Lower leg skin (tissue), 4 donors: ENCODE measurements around the gene COIL. TPM values are rescaled to one million over a fixed set of nuclear protein-coding genes. Genes with fewer than 3 reads are reported as not detected.
"Not testable (repeated sequence)": the region's sequence is repeated elsewhere in the genome, so short reads cannot be mapped to it uniquely, and the experiment has no call there.

Experiments used
- DNase-seq, 2 donors: peaks; one replicate each; pipeline ENCODE4 v3.0.0-alpha.2; 2019; ENCODE audit warnings: low spot score in 2 of 2
- H3K4me3 ChIP-seq: fragments of 200-600 bp; sonication (generic); 2 replicates; pipeline ENCODE4 v1.5.1; 2017; ENCODE audit warnings: mild to moderate bottlenecking, low read depth; ENCODE audit not compliant: poor library complexity, severe bottlenecking
- POLR2A ChIP-seq, 2 donors: fragments of 450-650 bp; IDR thresholded peaks; one replicate each; pipeline ENCODE4 v1.6.1; 2016 to 2017; ENCODE audit warnings: antibody characterized with exemption in 2 of 2, mild to moderate bottlenecking in 1 of 2, moderate library complexity in 1 of 2
- WGBS, 2 donors: methylation state at CpG; one replicate each; pipeline ENCODE4 v1.1.5; 2018; 5-methylcytosine and 5-hydroxymethylcytosine counted together
- intact Hi-C: fragments of 100-400 bp; cut with DNase I; formaldehyde crosslinking; loops from one replicate; pipeline ENCODE4 v1.15.0; 2023; ENCODE audit warnings: low total_unique reads
- total RNA-seq, 4 donors: library from RNA; depleted of rRNA; stranded (reverse); fragments of >200 nt; gene quantifications; one replicate each; pipeline ENCODE4 v1.1.0, GENCODE V29; 2016
- TF ChIP-seq, protein P1 (sequence below), 3 donors: fragments of 450-650 bp; IDR thresholded peaks; one replicate each; pipeline ENCODE4 v1.5.1; 2016; ENCODE audit warnings: antibody characterized with exemption in 3 of 3, mild to moderate bottlenecking in 3 of 3, moderate library complexity in 2 of 3

The COIL gene
- total RNA-seq, 4 donors from 2014 or later: 11.5 to 17.3 (median 13.5) TPM

DNA sequence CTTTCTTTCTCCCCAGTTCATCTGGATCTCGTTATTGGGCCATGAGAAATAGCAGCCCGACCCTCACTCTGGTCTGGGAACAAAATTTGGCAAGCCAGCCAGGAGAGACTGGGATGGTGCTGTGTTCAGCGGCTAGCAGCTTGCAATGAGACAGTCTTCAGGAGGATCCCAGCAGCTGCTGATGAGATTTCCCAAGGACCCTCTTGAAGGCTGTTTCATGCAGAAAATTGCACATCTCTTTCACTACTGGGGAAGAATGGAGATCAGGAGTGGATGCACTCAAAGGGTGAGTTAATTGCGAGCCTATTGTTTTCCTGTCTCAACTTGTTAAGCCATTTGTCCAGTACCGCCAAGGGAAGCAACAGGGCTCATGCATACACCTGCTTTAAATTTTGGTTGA is 5.5 kb upstream of the COIL start:
- no peak for DNase-seq
- intact Hi-C loops: no loop called here
- 70 to 74% methylated on average over 5 of the region's 5 CpGs for WGBS, 2 donors
- TF ChIP-seq, protein P1, sequence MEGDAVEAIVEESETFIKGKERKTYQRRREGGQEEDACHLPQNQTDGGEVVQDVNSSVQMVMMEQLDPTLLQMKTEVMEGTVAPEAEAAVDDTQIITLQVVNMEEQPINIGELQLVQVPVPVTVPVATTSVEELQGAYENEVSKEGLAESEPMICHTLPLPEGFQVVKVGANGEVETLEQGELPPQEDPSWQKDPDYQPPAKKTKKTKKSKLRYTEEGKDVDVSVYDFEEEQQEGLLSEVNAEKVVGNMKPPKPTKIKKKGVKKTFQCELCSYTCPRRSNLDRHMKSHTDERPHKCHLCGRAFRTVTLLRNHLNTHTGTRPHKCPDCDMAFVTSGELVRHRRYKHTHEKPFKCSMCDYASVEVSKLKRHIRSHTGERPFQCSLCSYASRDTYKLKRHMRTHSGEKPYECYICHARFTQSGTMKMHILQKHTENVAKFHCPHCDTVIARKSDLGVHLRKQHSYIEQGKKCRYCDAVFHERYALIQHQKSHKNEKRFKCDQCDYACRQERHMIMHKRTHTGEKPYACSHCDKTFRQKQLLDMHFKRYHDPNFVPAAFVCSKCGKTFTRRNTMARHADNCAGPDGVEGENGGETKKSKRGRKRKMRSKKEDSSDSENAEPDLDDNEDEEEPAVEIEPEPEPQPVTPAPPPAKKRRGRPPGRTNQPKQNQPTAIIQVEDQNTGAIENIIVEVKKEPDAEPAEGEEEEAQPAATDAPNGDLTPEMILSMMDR (IDR thresholded peaks at IDR 0.05): no peak
- no peak for TF ChIP-seq POLR2A (IDR thresholded peaks at IDR 0.05)
- no peak overlapping the region for H3K4me3 ChIP-seq

DNA sequence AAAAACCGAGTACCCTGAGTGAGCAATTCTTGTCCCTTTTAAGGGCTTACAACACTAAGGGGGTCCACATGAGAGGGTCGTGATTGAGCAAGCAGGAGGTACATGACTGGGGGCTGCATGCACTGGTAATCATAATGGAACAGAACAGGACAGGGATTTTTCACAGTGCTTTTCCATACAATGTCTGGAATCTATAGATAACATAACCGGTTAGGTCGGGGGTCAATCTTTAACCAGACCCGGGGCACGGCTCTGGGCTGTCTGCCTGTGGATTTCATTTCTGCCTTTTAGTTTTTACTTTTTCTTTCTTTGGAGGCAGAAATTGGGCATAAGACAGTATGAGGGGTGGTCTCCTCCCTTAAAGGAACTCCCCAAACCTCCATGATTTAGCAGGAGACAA is 4.8 kb upstream of the COIL start:
- DNase-seq, H3K4me3 ChIP-seq, intact Hi-C loops: not testable (repeated sequence)
- WGBS, 2 donors: 86% methylated on average over 6 of the region's 6 CpGs

DNA sequence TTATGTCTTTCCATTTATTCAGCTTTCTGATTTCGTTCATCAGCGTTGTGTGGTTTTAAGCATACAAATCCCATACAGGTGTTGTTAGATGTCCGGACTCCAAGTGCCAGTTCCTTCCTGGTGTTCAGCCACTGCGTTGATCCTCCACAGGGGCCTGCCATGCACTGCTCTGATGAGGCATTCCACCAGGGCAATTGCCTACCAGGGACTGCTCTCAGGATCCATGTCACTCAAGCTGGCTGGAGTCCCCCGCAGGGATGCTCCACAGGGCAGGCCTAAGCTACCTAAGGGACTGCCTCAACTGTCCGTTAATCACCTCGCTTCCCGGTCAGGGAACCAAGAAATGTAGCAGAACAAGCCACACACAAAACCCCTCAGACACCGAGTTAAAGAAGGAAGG is 4.4 kb upstream of the COIL start:
- intact Hi-C loops, DNase-seq: not testable (repeated sequence)
- 95 to 96% methylated on average over 9 of the region's 9 CpGs for WGBS, 2 donors

DNA sequence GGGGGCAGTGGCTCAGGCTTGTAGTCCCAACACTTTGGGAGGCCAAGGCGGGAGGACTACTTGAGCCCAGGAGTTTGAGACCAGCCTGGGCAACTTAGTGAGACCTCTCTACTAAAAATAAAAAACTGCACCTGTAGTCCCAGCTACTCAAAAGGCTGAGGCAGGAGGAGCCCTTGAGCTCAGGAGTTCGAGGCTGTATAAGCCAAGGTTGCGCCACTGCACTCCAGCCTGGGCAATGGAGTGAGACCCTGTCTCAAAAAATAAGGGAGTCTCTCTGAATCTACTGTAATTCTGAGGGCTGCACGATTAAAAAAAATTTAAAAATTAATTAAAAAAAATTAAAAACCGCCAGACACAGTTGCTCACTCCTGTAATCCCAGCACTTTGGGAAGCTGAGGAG is 3.9 kb downstream of the COIL start:
- TF ChIP-seq, protein P1 (IDR thresholded peaks at IDR 0.05): no peak
- TF ChIP-seq POLR2A (IDR thresholded peaks at IDR 0.05): no peak
- DNase-seq: no peak
- intact Hi-C loops: no loop called here
- H3K4me3 ChIP-seq: no peak overlapping the region
- 94% methylated on average over 5 of the region's 5 CpGs for WGBS, 2 donors

More for the DNA sequence above, 4.4 kb upstream of the COIL start:
- not testable (repeated sequence) for H3K4me3 ChIP-seq

DNA sequence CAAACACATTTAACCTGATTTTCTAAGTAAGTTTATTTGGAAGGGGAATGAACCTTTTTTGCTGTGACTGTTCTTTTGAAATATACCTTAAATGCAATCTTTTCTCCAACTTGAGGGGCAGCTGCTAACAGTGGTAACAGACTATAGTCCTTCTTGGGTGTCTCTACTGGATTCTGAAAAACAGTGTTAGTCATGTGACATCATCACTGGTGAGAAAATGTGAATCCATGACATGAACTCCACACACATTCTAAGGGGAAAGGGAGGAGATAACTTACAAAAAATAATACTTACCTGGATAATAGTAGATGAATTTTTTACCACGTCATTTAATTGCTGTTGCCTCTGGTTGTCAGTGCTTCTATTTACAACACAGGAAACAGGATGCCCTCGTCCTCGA is 11.3 kb downstream of the COIL start:
- DNase-seq: no peak
- no peak overlapping the region for H3K4me3 ChIP-seq
- 71 to 72% methylated on average over 3 of the region's 3 CpGs for WGBS, 2 donors
- TF ChIP-seq, protein P1 (IDR thresholded peaks at IDR 0.05): no peak
- TF ChIP-seq POLR2A (IDR thresholded peaks at IDR 0.05): no peak
- intact Hi-C loops: no loop called here

DNA sequence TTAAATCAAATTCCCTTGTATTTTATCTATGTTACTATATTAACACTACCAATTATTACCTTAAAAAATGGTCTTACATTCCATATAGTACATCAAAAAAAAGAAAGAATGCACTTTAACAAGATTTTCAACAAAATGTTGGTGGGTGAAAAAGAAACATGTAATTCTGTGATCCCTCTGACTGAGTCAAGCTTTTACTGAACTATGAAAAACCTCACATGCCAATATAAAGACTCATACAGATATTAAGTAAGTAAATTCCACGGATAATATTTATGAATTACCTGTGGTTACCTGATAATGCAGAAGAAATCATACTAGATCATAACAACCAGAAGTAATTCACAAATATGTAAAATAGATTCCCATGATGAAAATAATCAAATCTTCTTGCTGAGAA is 12.4 kb downstream of the COIL start:
- no peak overlapping the region for H3K4me3 ChIP-seq
- no peak for DNase-seq
- TF ChIP-seq POLR2A (IDR thresholded peaks at IDR 0.05): no peak
- TF ChIP-seq, protein P1 (IDR thresholded peaks at IDR 0.05): no peak
- intact Hi-C loops: no loop called here
- 91 to 95% methylated on average over 1 of the region's 1 CpG for WGBS, 2 donors

DNA sequence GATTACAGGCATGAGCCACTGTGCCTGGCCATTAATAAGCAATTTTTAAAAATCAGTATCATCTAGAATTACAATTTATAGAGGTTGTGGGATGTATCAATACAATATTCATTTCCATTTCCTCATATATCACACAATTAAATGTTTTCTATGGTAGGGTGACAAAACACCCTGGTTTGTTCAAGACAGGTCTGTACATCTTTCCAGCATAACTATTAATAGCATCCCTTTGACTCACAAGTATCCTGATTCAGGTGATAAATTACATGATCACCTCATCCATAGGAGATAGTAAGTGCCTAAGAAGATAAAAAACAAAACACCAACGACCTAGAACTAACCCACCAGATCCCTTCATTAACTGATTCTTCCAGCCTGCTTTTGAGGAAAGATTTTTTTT is 13.1 kb downstream of the COIL start:
- intact Hi-C loops: no loop called here
- TF ChIP-seq POLR2A (IDR thresholded peaks at IDR 0.05): no peak
- TF ChIP-seq, protein P1 (IDR thresholded peaks at IDR 0.05): no peak
- 58 to 69% methylated on average over 1 of the region's 1 CpG for WGBS, 2 donors
- DNase-seq: no peak
- H3K4me3 ChIP-seq: no peak overlapping the region
